Measurements from ENCODE around the gene RAD23B.

Gene RAD23B

GRCh38 chr9:107269681-107270080 is 13.4 kb upstream of the RAD23B start:
- no peak for DNase-seq

GRCh38 chr9:107270082-107270481 is 13.0 kb upstream of the RAD23B start:
- DNase-seq = no peak

GRCh38 chr9:107270580-107270979 is 12.5 kb upstream of the RAD23B start:
- DNase-seq = no peak

- DNase-seq = no peak
These were observed 9.4 kb upstream of the RAD23B start for GRCh38 chr9:107273634-107274033.

GRCh38 chr9:107274096-107274495 is 9.0 kb upstream of the RAD23B start:
- DNase-seq = no peak

- no peak for DNase-seq
These were observed 8.1 kb upstream of the RAD23B start for GRCh38 chr9:107274953-107275422.

- DNase-seq = no peak
These were observed 7.5 kb upstream of the RAD23B start for GRCh38 chr9:107275530-107275929.

- no peak for DNase-seq
These were observed 5.9 kb upstream of the RAD23B start for GRCh38 chr9:107276966-107277710.

- DNase-seq = no peak
These were observed 5.3 kb upstream of the RAD23B start for GRCh38 chr9:107277801-107278200.

GRCh38 chr9:107279086-107279485 is 4.0 kb upstream of the RAD23B start:
- DNase-seq = no peak

- no peak for DNase-seq
These were observed 2.5 kb upstream of the RAD23B start for GRCh38 chr9:107280543-107280942.

GRCh38 chr9:107281184-107281583 is 1.9 kb upstream of the RAD23B start:
- no peak for DNase-seq

GRCh38 chr9:107281922-107282667 is 984 bp upstream of the RAD23B start:
- no peak for DNase-seq

GRCh38 chr9:107283623-107284616 is 841 bp downstream of the RAD23B start:
- DNase-seq = peak; percentile 60

GRCh38 chr9:107284636-107285035 is 1.6 kb downstream of the RAD23B start:
- DNase-seq = no peak

GRCh38 chr9:107285286-107285685 is 2.2 kb downstream of the RAD23B start:
- no peak for DNase-seq

- no peak for DNase-seq
These were observed 3.0 kb downstream of the RAD23B start for GRCh38 chr9:107286057-107286456.

GRCh38 chr9:107288701-107289100 is 5.6 kb downstream of the RAD23B start:
- no peak for DNase-seq

GRCh38 chr9:107290619-107291018 is 7.5 kb downstream of the RAD23B start:
- DNase-seq = no peak

GRCh38 chr9:107292821-107293542 is 9.9 kb downstream of the RAD23B start:
- no peak for DNase-seq

GRCh38 chr9:107293543-107294085 is 10.5 kb downstream of the RAD23B start:
- no peak for DNase-seq

- DNase-seq = no peak
These were observed 11.7 kb downstream of the RAD23B start for GRCh38 chr9:107294756-107295155.
